Neural progenitor cell (in vitro differentiated cells): ENCODE measurements around the gene SFPQ. TPM values are rescaled to one million over a fixed set of nuclear protein-coding genes. Genes with fewer than 3 reads are reported as not detected.

Experiments used
- DNase-seq: peaks from one replicate; pipeline ENCODE4 v3.0.0-alpha.2; 2016; ENCODE audit warnings: low spot score
- H2AFZ ChIP-seq: fragments of 200-600 bp; sonication (generic); replicated peaks from 2 replicates; pipeline ENCODE4 v1.6.1; 2016; ENCODE audit warnings: antibody characterized with exemption
- H3F3A ChIP-seq: fragments of 200-600 bp; sonication (generic); 2 replicates; pipeline ENCODE4 v1.6.1; 2016; ENCODE audit warnings: antibody characterized with exemption, low read depth
- H3K27ac ChIP-seq: fragments of 200-600 bp; sonication (generic); 2 replicates; pipeline ENCODE4 v1.5.1; 2016; ENCODE audit warnings: mild to moderate bottlenecking
- H3K27me3 ChIP-seq: fragments of 200-600 bp; sonication (generic); 2 replicates; pipeline ENCODE4 v1.6.1; 2016; ENCODE audit warnings: mild to moderate bottlenecking, moderate library complexity
- H3K36me3 ChIP-seq: fragments of 200-600 bp; sonication (generic); 2 replicates; pipeline ENCODE4 v1.5.1; 2016
- H3K4me1 ChIP-seq: fragments of 200-600 bp; sonication (generic); 2 replicates; pipeline ENCODE4 v1.6.1; 2016; ENCODE audit warnings: mixed run types
- H3K4me2 ChIP-seq: fragments of 200-600 bp; sonication (generic); 2 replicates; pipeline ENCODE4 v1.6.1; 2016
- H3K4me3 ChIP-seq: fragments of 200-600 bp; sonication (generic); 2 replicates; pipeline ENCODE4 v1.5.1; 2016
- H3K79me2 ChIP-seq: fragments of 200-600 bp; sonication (generic); 2 replicates; pipeline ENCODE4 v1.6.1; 2016; ENCODE audit warnings: low read depth
- H3K9ac ChIP-seq: fragments of 200-600 bp; sonication (generic); 2 replicates; pipeline ENCODE4 v1.6.1; 2016
- H3K9me3 ChIP-seq: fragments of 200-600 bp; sonication (generic); 2 replicates; pipeline ENCODE4 v1.5.1; 2016; ENCODE audit warnings: low read depth
- H4K20me1 ChIP-seq: fragments of 200-600 bp; sonication (generic); 2 replicates; pipeline ENCODE4 v1.6.1; 2016; ENCODE audit warnings: low read depth
- H3K27ac Mint-ChIP-seq: 3 replicates; pipeline ENCODE4 v1.8.0; 2021; ENCODE audit warnings: mixed read lengths
- H3K27me3 Mint-ChIP-seq: 2 replicates; pipeline ENCODE4 v1.8.0; 2022; ENCODE audit warnings: low read depth, mild to moderate bottlenecking, inconsistent platforms, moderate library complexity, mixed read lengths; ENCODE audit not compliant: insufficient read depth
- H3K36me3 Mint-ChIP-seq: 3 replicates; pipeline ENCODE4 v1.8.0; 2021; ENCODE audit warnings: mixed read lengths
- H3K4me1 Mint-ChIP-seq: 3 replicates; pipeline ENCODE4 v1.8.0; 2021; ENCODE audit warnings: mixed read lengths
- H3K4me3 Mint-ChIP-seq: 3 replicates; pipeline ENCODE4 v1.8.0; 2021; ENCODE audit warnings: mild to moderate bottlenecking, moderate library complexity, mixed read lengths
- H3K9me3 Mint-ChIP-seq: 3 replicates; pipeline ENCODE4 v1.8.0; 2020; ENCODE audit warnings: mixed read lengths
- CTCF ChIP-seq: fragments of 200-600 bp; sonication (generic); IDR thresholded peaks from 2 replicates; pipeline ENCODE4 v1.5.1; 2017; ENCODE audit warnings: antibody characterized with exemption, mild to moderate bottlenecking
- EZH2 ChIP-seq: fragments of 200-600 bp; sonication (generic); IDR thresholded peaks from 2 replicates; pipeline ENCODE4 v1.6.1; 2017; ENCODE audit warnings: antibody characterized with exemption, mild to moderate bottlenecking, moderate library complexity
- EZH2phosphoT487 ChIP-seq: fragments of 200-600 bp; sonication (generic); IDR thresholded peaks from 2 replicates; pipeline ENCODE4 v1.6.1; 2017; ENCODE audit warnings: antibody characterized with exemption
- total RNA-seq: library from RNA; depleted of rRNA; stranded (reverse); fragments of >200 nt; gene quantifications from 2 replicates; pipeline ENCODE4 v1.2.3, GENCODE V29; 2015; ENCODE audit warnings: low replicate concordance

SFPQ gene
- total RNA-seq, 1 donor from 2014 or later: 438 TPM

DNA sequence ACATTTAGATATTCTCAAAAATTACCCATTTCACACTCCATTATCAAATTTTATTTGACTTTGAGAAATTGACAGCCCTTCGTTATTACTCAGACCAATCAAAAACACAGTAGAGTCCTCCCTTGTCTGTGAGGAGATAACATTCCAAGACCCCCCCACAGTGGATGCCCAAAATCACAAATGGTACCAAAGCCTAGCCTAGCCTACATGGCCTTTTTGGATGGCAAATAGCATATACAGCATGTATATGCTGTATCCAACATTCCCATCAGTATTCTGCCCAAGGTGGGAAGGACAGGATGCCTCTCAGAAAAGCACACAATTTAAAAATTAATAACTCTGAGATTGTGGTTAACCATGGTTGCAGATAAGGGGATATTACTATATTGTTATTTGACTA, 17.3 kb downstream of the SFPQ start:
- H3K36me3 Mint-ChIP-seq: peaks cover 32% of the 10 kb centered on the region
- H3K4me3 ChIP-seq: no peak overlapping the region
- no peaks in the 10 kb centered on the region for H3K4me1 ChIP-seq
- H4K20me1 ChIP-seq: peaks cover 72% of the 10 kb centered on the region
- TF ChIP-seq EZH2phosphoT487 (no peak), CTCF (no peak), EZH2 (no peak)
- no peak overlapping the region for H3K9ac ChIP-seq
- H3K27me3 Mint-ChIP-seq: peaks cover 4% of the 10 kb centered on the region
- no peak overlapping the region for H3K4me2 ChIP-seq
- no peak overlapping the region for H3K27ac ChIP-seq
- peaks cover 3% of the 10 kb centered on the region for H3K4me1 Mint-ChIP-seq
- no peaks in the 10 kb centered on the region for H3K27me3 ChIP-seq
- no peak overlapping the region for H2AFZ ChIP-seq
- H3K36me3 ChIP-seq: peaks cover 45% of the 10 kb centered on the region
- no peaks in the 10 kb centered on the region for H3K9me3 ChIP-seq
- no peaks in the 10 kb centered on the region for H3K9me3 Mint-ChIP-seq
- no peak overlapping the region for H3K4me3 Mint-ChIP-seq
- peaks cover 87% of the 10 kb centered on the region for H3F3A ChIP-seq
- peaks cover 38% of the 10 kb centered on the region for H3K79me2 ChIP-seq
- H3K27ac Mint-ChIP-seq: no peak overlapping the region
- no peak for DNase-seq

- TF ChIP-seq EZH2: no peak
- TF ChIP-seq EZH2phosphoT487: no peak
- TF ChIP-seq CTCF: no peak
- Mint-ChIP-seq H3K27ac (no peak overlapping the region), H3K27me3 (peaks cover 4% of the 10 kb centered on the region), H3K4me1 (peaks cover 3% of the 10 kb centered on the region), H3K4me3 (no peak overlapping the region), H3K9me3 (no peaks in the 10 kb centered on the region), H3K36me3 (peaks cover 27% of the 10 kb centered on the region)
- H3F3A ChIP-seq: peaks cover 83% of the 10 kb centered on the region
- H3K27ac ChIP-seq: no peak overlapping the region
- no peaks in the 10 kb centered on the region for H3K4me1 ChIP-seq
- H3K9me3 ChIP-seq: no peaks in the 10 kb centered on the region
- H3K36me3 ChIP-seq: peaks cover 40% of the 10 kb centered on the region
- peaks cover 68% of the 10 kb centered on the region for H4K20me1 ChIP-seq
- H3K27me3 ChIP-seq: no peaks in the 10 kb centered on the region
- no peak overlapping the region for H3K4me3 ChIP-seq
- H3K79me2 ChIP-seq: peaks cover 34% of the 10 kb centered on the region
- no peak overlapping the region for H2AFZ ChIP-seq
- DNase-seq: no peak
- no peak overlapping the region for H3K4me2 ChIP-seq
- H3K9ac ChIP-seq: no peak overlapping the region
These were observed 17.8 kb downstream of the SFPQ start for GRCh38 chr1:35175098-35175576.

- TF ChIP-seq CTCF (no peak), EZH2phosphoT487 (no peak), EZH2 (no peak)
- H3K9ac ChIP-seq: no peak overlapping the region
- H3K4me3 ChIP-seq: no peak overlapping the region
- peaks cover 32% of the 10 kb centered on the region for H3K36me3 ChIP-seq
- H3K27me3 Mint-ChIP-seq: peaks cover 4% of the 10 kb centered on the region
- DNase-seq: no peak
- no peaks in the 10 kb centered on the region for H3K27me3 ChIP-seq
- peaks cover 57% of the 10 kb centered on the region for H4K20me1 ChIP-seq
- no peak overlapping the region for H3K27ac Mint-ChIP-seq
- H2AFZ ChIP-seq: no peak overlapping the region
- H3K4me2 ChIP-seq: no peak overlapping the region
- H3K36me3 Mint-ChIP-seq: peaks cover 24% of the 10 kb centered on the region
- no peak overlapping the region for H3K4me3 Mint-ChIP-seq
- H3K4me1 Mint-ChIP-seq: no peaks in the 10 kb centered on the region
- peaks cover 23% of the 10 kb centered on the region for H3K79me2 ChIP-seq
- H3F3A ChIP-seq: peaks cover 72% of the 10 kb centered on the region
- H3K9me3 Mint-ChIP-seq: no peaks in the 10 kb centered on the region
- no peaks in the 10 kb centered on the region for H3K9me3 ChIP-seq
- no peak overlapping the region for H3K27ac ChIP-seq
- no peaks in the 10 kb centered on the region for H3K4me1 ChIP-seq
These were observed 18.9 kb downstream of the SFPQ start for GRCh38 chr1:35173909-35174540.
